GM23248 (cell line): ENCODE measurements around the gene ADRA2C.

ENCODE experiments used
- EZH2 ChIP-seq: fragments of 200-600 bp; sonication (generic); IDR thresholded peaks from 2 replicates; pipeline ENCODE4 v1.6.1; 2018; ENCODE audit warnings: antibody characterized with exemption, mild to moderate bottlenecking; ENCODE audit not compliant: insufficient read depth, poor library complexity, severe bottlenecking
- EZH2phosphoT487 ChIP-seq: fragments of 200-600 bp; sonication (generic); IDR thresholded peaks from 2 replicates; pipeline ENCODE4 v1.6.1; 2018; ENCODE audit warnings: antibody characterized with exemption, moderate library complexity, mild to moderate bottlenecking, low read depth; ENCODE audit not compliant: insufficient read depth

DNA sequence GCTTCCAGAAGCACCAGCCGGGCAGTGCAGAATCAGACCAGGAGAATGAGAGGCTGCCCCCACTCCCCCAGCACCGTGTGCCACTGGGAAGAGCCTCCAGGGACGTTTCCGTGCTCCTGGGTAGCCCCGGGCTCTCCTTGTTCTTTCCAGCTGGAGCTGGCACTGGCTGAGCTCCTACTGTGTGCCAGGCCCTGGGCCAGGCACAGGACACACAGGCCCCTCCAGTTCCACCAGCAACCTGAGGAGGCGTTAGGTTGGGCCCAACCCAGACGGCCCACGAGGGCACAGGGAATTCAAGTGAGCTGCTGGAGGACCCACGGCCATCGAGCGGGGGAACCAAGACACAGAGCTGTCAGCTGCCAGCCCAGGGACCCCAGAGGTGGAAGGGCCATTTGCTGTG is 15.9 kb upstream of the ADRA2C start:
- TF ChIP-seq EZH2 (no peak), EZH2phosphoT487 (no peak)
